ENCODE data around the gene UPF3B. TPM values are rescaled to one million over a fixed set of nuclear protein-coding genes. Genes with fewer than 3 reads are reported as not detected.
"Not testable (repeated sequence)": the region's sequence is repeated elsewhere in the genome, so short reads cannot be mapped to it uniquely, and the experiment has no call there.

Gene UPF3B
- total RNA-seq, 1 experiment from 2014 or later, result 3.7 TPM

- peak; percentile 43 for DNase-seq (ENCODE audit: low read depth)
These were observed 26.3 kb downstream of the UPF3B start for GRCh38 chrX:119826399-119826959.

GRCh38 chrX:119824221-119824620, 28.5 kb downstream of the UPF3B start:
- not testable (repeated sequence) for DNase-seq (ENCODE audit: low read depth)

- peak; percentile 63 for DNase-seq (ENCODE audit: low read depth)
These were observed 31.1 kb downstream of the UPF3B start for GRCh38 chrX:119821703-119822102.

- no peak for DNase-seq (ENCODE audit: low read depth)
These were observed 35.6 kb downstream of the UPF3B start for GRCh38 chrX:119817130-119817690.

- DNase-seq (ENCODE audit: low read depth), result no peak
These were observed 36.5 kb downstream of the UPF3B start for GRCh38 chrX:119816300-119816699.

GRCh38 chrX:119809185-119809666, 43.5 kb downstream of the UPF3B start:
- DNase-seq (ENCODE audit: low read depth), result peak; percentile 24

- not testable (repeated sequence) for DNase-seq (ENCODE audit: low read depth)
These were observed 44.3 kb downstream of the UPF3B start for GRCh38 chrX:119808461-119808860.

- DNase-seq (ENCODE audit: low read depth), result no peak
These were observed 50.2 kb downstream of the UPF3B start for GRCh38 chrX:119802546-119802945.

- DNase-seq (ENCODE audit: low read depth), result no peak
These were observed 51.2 kb downstream of the UPF3B start for GRCh38 chrX:119801253-119802221.

- DNase-seq (ENCODE audit: low read depth), result peak; percentile 85
These were observed 61.1 kb downstream of the UPF3B start, which contains the start of gene RPL39 for GRCh38 chrX:119791437-119792231. Gene RPL39, minus strand, starts transcription at chrX:119791630. Its CDS starts 54 bp downstream, at chrX:119791576.

GRCh38 chrX:119790977-119791436, 61.8 kb downstream of the UPF3B start:
- DNase-seq (ENCODE audit: low read depth), result peak; percentile 47

GRCh38 chrX:119784747-119785446, 67.9 kb downstream of the UPF3B start:
- DNase-seq (ENCODE audit: low read depth), result no peak

Other genes starting within 250 kb of the UPF3B start
- gene NKRF, start 246.5 kb downstream of the UPF3B start, total RNA-seq (2014; rRNA removed), result 4.6 and 7.0 TPM in 2 replicates
- gene SEPTIN6, start 159.8 kb downstream of the UPF3B start, total RNA-seq (2014; rRNA removed), result 14.4 and 18.6 TPM in 2 replicates
- 0.51 and 0.69 TPM in 2 replicates for gene SOWAHD, start 94.4 kb downstream of the UPF3B start, total RNA-seq (2014; rRNA removed)
- 3,089 and 6,376 TPM in 2 replicates for gene RPL39, start 61.3 kb downstream of the UPF3B start, total RNA-seq (2014; rRNA removed)
- 15.9 and 17.6 TPM in 2 replicates for gene RNF113A, start 18.8 kb upstream of the UPF3B start, total RNA-seq (2014; rRNA removed)
- 41.2 and 44.5 TPM in 2 replicates for gene NDUFA1, start 18.9 kb upstream of the UPF3B start, total RNA-seq (2014; rRNA removed)
- not detected in 2 replicates for gene AKAP14, start 42.9 kb upstream of the UPF3B start, total RNA-seq (2014; rRNA removed)
- gene NKAP, start 90.8 kb upstream of the UPF3B start, total RNA-seq (2014; rRNA removed), result 4.2 and 4.8 TPM in 2 replicates
- gene RHOXF2B, start 224.7 kb upstream of the UPF3B start, total RNA-seq (2014; rRNA removed), result not detected in 2 replicates